ENCODE measurements around the gene QSOX2.
A peak's percentile ranks its signal among the peaks of the same experiment; 100 is the strongest.

- peak; percentile 69 to 86 (median 77) for TF ChIP-seq CTCF (IDR thresholded peaks at IDR 0.05)
- no peak for TF ChIP-seq POLR2A (IDR thresholded peaks at IDR 0.05)
Measured at GRCh38 chr9:136225748-136226679, 19.6 kb downstream of the QSOX2 start.

Measured in right lobe of liver (tissue), 4 donors.